Activated effector memory CD4-positive, alpha-beta T cell treated with Interleukin-2 at 50 U/mL for 16 hours (primary cell): ENCODE data around the gene CNOT1.
A peak's percentile ranks its signal among the peaks of the same experiment; 100 is the strongest.
"Not testable (repeated sequence)": the region's sequence is repeated elsewhere in the genome, so short reads cannot be mapped to it uniquely, and the experiment has no call there.

Source experiments
- DNase-seq: peaks from one replicate; pipeline ENCODE4 v3.0.0-alpha.2; 2020

CNOT1 gene

DNA sequence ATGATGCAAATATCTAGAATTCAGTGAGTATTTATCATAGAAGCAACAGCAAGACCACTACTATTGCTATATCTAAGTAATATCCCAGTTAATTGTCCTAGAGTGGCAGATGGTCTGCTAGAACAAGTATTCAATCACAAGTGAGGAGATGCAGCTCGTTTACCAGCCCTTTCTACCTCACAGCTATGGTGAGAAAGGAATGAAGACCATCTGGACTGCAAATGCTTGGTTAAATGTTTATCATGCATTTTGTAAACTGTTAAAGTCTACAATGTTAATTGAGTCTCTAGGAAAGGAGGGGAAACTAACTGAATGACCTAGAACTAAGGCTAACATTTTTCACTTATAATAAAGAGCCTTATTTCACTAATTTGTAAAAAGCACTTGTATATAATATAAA lies 52.5 kb downstream of the CNOT1 start:
- no peak for DNase-seq

DNA sequence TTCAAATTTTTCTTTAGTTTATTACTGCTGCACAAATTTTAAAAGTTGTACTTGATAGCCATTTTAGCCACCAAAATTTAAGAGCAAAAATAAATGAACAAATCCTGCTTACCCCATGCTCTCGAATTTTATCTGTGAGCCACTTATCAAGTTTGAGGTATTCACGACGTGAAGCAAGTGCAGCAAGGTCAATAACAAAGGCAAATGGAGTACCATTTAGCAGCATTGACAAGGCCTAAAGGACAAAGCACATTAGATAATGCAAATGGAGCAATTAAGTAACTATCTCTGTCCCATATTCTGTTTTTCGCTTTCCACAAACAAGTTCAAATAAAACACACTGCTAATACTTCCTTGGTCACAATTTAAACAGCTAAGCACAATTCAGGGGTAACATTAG lies 54.7 kb downstream of the CNOT1 start:
- no peak for DNase-seq

DNA sequence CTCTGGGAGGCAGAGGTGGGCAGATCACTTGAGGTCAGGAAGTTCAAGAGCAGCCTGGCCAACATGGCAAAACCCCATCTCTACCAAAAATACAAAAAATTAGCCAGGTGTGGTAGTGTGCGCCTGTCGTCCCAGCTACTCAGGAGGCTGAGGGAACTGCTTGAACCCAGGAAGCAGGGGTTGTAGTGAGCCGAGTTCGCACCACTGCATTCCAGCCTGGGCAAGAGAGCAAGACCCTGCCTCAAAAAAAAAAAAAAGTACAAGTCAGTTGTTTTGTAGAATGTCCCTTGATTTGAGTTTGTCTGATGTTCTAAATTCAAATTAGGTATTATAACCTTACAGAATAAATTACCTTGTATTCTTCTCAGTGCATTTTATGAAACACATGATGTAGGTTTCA lies 63.9 kb downstream of the CNOT1 start:
- DNase-seq = not testable (repeated sequence)

DNA sequence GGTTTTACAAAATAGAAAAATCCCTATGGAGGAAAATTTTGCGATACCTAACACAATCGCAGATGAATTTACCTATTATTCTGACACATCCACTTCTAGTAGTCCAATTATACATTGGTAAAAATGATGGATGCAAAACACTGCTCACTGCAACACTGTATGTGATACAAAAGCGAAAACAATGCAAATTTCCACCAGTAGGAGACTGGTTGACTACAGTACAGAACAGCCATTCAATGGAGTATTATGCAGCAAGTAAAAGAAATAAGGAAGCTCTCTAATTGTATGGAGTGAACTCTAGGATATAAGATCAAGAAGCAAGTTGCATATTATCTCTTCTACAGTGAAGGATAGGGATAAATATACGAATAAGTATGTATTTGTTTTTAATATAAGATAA lies 65.9 kb downstream of the CNOT1 start:
- DNase-seq = no peak

DNA sequence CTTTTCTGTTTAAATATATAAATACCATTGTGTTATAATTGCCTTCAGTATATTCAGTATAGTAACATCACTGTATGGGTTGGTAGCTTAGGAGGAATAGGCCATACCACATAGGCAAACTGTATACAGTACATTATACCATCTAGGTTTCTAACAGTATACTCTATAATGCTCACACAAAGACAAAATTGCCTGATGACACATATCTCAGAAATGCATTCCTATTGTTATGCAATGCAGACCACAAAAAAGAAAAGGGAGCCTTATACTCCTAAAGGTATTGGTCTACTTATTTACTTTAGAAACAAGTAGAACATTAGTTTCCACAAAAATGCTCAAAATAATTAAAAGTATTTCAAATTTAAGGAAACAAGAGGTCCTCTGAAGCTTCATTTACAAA lies 66.4 kb downstream of the CNOT1 start:
- no peak for DNase-seq

DNA sequence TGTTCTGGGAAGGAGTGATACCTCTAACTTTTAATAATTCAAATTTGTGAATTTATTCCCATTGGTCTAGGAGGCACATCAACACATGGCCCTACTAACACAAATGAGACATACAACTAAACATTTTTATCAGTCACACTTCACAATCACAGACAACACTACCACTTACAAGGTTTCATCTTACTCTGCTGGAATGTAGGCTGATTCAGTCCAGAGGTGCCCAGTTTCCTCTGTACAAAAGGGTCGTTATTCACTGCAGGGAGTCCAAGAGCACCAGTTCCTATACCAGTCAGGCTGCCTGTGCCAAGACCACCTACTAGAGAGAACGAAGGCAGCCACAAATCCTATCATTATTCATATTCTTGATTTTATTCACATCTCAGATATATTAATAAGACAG lies 72.9 kb downstream of the CNOT1 start:
- no peak for DNase-seq

DNA sequence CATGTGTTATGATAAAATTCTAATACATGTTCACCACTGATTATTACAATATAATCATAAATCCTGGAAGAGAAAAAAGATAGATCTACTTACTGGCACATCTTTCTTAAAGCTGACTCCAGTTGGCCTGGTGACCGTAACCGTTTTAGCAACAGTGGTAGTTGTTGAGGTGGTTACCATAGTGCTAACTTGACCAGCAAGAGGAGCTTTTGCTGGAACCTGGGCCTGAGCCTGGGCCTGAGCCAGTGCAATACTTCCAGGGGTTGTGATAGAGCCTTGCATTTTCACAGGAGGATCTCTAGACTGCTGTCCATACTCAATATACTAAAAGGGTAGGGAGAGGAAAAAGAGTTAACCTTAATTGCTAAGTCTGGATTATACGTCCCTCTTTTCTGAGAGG lies 78.1 kb downstream of the CNOT1 start:
- DNase-seq = no peak

DNA sequence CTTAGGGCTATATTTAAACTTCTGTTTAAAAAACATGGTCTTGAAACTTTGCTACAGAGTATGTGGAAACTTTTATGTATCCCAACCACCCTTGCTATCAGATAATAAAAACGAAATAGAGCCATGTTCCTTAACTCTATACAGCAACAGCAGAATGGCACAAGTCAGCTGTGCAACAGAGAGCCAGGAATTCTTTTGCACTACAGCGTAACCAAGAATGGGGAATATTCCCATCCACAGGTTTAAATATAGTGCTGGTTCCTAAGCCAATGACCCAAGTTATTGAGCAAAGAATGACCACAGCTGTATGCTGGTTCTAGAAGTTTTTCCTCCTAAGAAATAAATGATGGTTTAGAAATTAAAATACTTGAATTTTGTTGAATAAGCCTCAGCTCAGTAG lies 81.2 kb downstream of the CNOT1 start:
- no peak for DNase-seq

DNA sequence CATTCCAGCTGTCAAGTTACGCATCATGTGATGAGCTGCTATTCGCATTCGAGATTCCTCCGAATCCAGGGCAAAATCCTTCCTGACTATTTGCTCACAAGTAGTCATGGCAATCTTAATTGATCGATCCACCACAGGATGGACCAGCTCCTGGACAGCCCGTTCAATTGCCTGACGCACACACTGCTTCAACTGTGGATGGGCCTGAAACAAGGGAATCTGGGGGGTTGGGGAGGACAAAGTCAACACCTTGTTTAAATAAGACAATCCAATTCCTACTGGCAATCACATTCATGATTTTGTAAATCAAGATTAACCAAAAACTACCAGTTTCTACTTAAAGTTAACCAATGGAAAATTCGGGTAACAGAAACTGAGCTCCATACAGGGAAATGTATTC lies 85.9 kb downstream of the CNOT1 start:
- no peak for DNase-seq

DNA sequence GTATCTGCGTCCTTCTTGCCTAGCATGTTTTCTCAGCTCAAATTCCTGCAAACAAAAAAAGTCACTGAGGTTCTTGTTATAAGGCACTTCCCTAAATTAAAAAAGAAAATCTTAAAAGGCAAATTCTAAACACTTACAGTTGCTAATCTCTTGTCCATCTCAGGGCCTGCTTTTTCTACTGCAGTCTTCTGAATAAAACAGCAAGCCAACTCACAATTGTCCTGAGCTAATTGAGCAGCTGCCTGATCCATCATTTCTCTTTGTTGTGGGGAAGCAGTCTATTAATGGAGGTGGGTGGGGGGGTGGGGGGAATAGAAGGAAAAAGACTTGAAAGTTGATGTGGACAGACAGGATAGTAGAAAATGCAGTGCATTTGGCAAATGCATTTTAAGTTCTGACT lies 87.3 kb downstream of the CNOT1 start:
- DNase-seq = no peak

DNA sequence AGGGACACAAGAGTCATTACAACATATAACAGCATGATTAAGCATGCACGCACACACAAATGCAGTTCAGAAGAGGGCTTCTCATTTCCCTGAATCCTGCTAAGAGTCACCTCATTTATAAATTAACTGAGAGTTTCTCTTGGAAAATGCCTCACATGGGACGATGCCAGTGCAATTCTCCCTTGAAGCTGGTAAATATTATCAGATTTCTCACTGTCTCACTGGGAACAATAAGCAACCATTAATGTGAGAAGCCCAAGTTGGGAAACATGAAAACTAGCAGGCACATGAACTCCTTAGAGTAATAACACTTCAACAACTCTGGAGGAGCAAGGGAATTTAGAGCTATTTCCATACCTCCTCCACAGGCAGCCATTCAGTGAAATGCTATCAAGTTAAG lies 87.9 kb downstream of the CNOT1 start:
- no peak for DNase-seq

DNA sequence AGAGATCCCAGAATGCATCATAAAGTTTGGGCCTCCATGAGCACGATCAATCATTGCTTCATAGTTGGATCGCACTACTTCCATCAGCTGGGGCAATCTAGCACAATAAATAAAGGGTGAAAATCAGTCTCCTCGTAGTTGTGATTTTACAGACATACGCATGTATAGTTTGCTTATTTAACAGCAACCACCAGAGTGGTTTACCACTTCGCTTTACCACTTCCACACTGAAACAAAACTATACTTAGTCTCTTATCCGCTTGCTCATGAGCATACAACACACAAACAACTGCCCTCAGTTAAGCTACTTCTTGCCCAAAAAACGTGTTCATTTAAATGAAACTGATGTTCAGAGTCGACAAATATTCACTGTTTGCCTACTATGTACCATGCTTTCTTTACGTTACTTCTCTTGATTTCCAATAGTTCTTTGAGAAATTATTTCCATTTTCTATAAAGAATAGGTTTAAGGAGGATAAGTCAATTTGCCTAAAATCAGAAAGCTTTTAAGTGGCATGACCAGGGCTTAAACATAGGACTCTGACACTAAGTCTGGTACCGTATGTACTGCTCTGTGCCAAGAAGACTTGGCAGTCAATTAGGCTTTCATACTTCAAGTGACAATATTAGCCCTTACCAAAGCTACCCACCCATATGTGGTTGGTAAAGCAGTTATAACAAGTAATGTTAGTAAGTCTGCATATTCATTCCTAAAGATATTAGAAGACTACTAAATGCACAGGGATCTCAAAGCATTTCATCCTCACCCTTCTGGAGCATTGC lies 92.3 kb downstream of the CNOT1 start:
- DNase-seq = no peak

DNA sequence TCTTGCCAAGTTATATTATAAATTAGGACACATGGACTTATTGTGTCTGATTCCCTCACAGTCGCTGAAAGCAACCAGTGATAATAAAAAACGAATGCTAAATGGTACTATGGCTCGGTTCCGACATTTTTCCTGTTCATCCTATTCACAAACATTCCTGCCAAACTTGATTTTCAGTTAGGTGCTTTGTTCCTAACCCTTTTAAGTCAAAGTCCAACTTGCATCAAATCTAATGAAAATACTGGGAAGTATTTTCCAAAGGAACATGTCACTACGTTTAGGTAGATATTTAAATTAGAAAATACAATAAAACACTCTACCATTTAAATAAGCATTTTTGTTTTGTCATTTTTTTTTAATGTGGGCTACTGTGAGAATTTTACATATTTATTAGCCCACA lies 93.3 kb downstream of the CNOT1 start:
- no peak for DNase-seq

DNA sequence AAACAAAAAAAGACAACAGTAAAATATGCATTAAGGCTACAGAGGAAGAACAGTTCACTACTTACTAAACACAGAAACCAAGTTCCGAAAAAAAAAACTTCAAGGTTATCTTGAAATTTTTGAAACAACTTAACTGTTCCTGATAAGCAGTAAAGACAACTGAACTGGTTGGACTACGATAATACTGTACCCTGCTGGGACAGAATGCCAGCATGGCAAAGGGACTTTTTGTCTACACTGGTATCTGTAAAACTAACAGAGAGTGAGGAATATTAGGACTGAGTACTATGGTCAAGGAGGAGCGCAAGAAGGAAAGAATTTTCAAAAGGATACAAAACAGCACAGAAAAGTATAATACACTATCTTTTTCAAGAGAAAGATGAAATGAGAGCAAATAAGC lies 94.5 kb downstream of the CNOT1 start:
- DNase-seq = no peak

DNA sequence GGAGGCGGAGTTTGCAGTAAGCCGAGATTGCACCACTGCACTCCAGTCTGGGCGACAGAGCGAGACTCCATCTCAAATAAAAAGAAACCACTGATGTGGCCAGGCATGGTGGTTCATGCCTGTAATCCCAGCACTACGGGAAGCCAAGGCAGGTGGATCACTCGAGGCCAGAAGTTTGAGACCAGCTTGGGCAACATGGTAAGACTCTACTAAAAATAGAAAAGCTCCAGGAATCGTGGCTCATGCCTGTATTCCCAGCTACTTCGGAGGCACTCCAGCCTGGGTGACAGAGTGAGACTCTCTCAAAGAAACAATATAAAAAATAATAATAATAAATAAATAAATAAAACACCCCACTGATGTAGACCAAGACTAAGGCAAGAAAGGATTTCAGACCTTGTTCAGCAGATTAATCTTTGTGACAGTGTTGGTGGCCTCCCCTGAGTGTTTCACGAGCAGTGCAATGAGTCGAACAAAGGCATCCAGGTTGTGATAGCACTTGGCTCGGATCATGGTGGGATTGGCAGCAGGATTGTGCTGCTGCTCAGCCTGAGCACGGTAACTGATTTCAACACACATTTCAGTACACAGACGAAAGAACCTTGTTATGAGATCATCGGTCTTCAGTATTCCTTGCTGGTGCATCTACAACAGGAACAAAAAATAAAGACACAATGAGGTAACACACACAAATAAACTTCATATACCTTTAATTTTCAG lies 95.7 kb downstream of the CNOT1 start:
- no peak for DNase-seq

DNA sequence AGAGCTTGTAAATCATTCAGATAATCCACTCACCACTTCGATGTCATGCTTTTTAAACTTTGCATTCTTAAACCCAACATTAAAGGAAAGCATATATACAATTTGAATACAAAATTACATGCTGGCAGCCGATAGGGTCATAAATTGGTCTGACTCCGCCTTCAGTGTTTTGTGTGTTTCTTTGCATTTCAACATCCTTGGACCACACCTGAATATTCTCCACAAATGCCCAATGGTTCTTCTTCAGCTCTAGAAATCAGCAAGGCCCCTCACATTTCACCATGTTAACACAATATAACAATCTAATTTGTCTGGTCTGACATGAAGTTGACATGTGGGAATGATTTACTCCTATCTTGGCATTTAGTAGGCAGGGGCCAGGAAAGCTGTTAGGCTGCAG lies 97.2 kb downstream of the CNOT1 start:
- DNase-seq = no peak

DNA sequence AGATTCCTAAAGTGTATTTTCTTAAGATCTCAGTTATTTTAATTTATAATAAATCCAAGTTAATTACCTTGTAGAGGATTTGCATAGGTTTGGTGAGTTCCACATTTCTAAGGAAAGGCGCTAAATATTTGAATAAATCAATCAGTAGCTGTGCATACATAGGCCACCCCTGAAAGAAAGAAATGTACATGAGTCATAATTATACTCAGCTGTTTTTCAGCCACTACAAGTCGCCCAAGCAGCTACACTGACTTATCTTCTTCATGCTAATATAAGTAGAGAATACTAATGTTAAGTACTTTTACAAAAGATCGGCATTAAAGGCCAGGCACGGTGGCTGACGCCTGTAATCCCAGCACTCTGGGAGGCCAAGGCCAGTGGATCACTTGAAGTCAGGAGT lies 99.4 kb downstream of the CNOT1 start:
- no peak for DNase-seq

DNA sequence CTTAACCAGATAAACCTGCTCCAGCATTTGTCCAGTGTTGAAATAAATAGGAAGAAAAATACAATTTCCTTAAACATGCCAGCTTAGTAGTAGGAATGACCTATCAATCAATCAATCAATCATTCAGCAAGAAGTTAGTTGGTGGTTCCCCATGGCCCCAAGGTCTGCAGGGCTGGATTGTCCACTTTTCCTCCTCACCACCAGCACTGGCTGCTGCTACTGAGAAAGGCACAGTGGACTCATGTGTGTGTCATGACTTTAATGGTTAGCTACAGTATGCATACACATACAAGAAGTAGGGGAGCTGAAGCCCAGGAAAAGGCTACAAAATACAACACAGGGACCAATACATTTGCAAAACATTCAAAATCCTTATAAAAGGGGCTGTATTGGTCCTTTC lies 109.9 kb downstream of the CNOT1 start:
- no peak for DNase-seq

DNA sequence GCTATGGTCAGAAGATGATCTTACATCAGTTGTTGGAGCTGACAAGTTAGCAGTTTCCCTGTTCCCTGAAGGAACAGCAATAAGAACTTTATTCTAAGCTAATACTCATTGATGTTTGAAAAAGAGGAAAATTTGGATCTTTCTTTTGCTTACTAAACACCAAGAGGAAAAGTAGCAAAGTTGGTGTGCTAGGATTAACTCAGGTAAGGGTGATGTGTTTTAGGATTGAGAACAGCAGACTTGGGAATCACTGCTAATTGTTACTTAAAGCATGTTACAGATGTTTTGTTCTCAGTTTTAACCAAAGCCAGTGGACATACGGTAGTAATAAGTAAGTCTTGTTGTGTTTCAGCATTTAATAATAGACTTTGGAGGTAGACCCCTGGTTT lies 110.7 kb downstream of the CNOT1 start:
- no peak for DNase-seq

DNA sequence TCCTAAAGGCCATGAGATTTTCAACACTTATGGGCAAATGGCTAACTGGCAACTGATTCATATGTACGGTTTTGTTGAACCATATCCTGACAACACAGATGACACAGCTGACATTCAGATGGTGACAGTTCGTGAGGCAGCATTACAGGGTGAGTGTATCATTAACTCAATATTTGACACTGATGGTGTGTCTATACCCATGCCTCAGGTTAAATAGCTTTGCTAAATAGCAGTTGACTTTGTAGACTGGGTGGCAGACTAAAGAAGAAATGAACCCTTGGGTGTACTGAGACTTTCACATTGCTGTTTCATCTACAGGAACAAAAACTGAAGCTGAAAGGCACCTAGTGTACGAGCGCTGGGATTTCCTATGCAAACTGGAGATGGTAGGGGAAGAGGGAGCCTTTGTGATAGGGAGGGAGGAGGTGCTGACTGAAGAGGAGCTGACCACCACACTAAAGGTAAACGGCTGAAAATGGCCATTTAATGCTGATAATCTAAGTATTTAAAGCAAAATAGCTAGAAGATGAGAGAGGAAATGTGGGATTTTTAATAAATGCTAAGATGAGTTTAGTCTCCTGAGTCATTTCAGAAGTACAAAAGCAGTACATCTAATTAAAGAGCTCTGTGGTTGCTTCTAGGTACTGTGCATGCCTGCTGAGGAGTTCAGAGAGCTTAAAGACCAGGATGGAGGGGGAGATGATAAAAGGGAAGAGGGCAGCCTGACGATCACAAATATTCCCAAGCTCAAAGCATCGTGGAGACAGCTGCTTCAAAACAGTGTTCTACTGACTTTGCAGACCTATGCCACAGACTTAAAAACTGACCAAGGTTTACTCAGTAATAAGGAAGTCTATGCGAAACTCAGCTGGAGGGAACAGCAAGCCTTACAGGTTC lies 111.3 kb downstream of the CNOT1 start:
- no peak for DNase-seq

DNA sequence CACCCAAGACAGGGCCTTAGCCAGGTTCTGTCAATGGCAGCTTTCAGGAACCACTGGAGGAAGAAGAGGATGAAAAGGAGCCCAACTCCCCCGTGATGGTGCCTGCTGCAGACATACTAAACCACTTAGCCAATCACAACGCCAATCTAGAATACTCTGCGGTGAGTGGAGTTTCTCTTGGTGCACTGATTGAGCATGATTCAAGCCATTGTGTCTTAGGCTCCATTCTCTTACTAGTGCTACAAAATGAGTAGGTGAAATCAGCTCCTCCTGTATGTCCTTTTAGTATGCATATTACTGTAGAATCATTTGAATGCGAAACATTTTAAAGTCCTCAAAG lies 112.9 kb downstream of the CNOT1 start:
- DNase-seq = no peak

DNA sequence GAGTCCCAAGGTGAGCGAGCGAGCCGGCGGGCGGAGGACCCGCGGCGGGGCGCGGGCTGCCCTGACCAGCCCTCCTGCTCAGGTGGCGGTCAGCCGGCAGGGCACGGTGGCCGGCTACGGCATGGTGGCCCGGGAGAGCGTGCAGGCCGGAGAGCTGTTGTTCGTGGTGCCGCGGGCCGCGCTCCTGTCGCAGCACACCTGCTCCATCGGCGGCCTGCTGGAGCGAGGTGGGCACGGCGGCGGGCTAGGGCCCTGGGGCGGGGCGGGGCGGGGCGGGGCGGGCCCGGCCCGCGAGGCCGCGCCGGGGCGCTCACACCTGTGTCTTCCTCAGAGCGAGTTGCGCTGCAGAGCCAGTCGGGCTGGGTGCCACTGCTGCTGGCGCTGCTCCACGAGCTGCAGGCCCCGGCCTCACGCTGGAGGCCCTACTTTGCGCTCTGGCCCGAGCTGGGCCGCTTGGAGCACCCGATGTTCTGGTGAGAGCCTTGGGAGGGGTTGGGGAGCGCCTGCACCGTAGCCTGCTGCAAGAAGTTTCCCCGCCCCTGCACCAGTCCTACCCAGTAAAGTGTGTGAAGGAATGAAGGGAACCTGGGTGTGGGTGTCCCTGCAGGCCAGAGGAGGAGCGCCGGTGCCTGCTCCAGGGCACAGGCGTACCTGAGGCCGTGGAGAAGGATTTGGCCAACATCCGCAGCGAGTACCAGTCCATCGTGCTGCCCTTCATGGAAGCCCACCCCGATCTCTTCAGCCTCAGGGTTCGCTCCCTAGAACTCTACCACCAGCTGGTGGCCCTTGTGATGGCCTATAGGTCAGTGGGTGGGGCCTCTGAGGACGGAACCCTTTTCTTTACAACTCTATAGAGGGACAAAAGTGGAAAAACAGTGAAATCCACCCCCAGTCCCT lies 113.5 kb downstream of the CNOT1 start:
- peak; percentile 37 for DNase-seq
